Hematopoietic multipotent progenitor cell (in vitro differentiated cells): ENCODE results near the gene KRT71. TPM values are rescaled to one million over a fixed set of nuclear protein-coding genes. Genes with fewer than 3 reads are reported as not detected.
"Not testable (repeated sequence)": the region's sequence is repeated elsewhere in the genome, so short reads cannot be mapped to it uniquely, and the experiment has no call there.

Experiments used
- DNase-seq, 3 donors: peaks; one replicate each; pipeline ENCODE4 v3.0.0-alpha.2; 2011 to 2015; ENCODE audit warnings: low read depth in 2 of 3, low spot score in 2 of 3
- total RNA-seq: library from RNA; depleted of rRNA; stranded (reverse); fragments of >200 nt; gene quantifications from one replicate; pipeline ENCODE4 v1.2.3, GENCODE V29; 2012

Gene KRT71
- total RNA-seq, 1 donor: not detected

GRCh38 chr12:52500574-52500973 is 52.4 kb downstream of the KRT71 start:
- not testable (repeated sequence) for DNase-seq

DNA sequence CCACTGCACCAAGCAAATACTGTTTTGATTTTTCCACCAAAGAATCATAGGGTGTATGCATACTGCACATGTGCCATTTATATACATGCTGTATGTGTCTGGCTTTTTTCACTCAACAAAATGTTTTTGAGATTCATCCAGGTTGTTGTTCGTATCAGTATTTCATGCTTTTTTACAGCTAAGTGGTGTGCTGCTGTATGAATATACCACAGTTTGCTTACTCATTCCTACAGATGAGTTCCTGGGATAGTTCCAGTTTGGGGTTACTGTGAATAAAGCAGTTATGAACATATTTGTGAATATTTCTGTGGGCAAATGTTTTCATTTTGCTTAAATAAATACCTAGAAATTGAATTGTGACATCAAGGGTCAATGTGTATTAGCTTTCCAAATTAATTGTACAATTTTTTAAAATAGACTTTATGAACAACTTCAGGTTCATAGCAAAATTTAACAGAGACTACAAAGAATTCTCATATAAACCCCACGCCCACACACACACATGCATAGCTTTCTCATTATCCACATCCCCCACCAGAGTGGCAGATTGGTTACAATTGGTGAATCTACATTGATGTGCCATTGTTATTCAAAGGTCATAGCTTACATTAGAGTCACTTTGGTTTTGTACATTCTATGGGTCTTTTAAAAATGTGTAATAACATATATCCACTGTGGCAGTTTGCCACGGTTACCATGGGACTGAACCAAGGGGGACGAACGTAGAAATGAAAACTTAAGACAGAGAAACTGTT is 53.0 kb downstream of the KRT71 start:
- DNase-seq: no peak

- DNase-seq: no peak
Observed at GRCh38 chr12:52498946-52499345, 54.0 kb downstream of the KRT71 start.

- DNase-seq: no peak
Observed at GRCh38 chr12:52497975-52498374, 55.0 kb downstream of the KRT71 start.

- DNase-seq: no peak
Observed at GRCh38 chr12:52496590-52497071, 56.3 kb downstream of the KRT71 start.

GRCh38 chr12:52496054-52496453 is 56.9 kb downstream of the KRT71 start:
- DNase-seq: no peak

- peak in 1 of 3 donors; percentile 9 for DNase-seq
Observed at GRCh38 chr12:52495389-52495788, 57.6 kb downstream of the KRT71 start.

DNA sequence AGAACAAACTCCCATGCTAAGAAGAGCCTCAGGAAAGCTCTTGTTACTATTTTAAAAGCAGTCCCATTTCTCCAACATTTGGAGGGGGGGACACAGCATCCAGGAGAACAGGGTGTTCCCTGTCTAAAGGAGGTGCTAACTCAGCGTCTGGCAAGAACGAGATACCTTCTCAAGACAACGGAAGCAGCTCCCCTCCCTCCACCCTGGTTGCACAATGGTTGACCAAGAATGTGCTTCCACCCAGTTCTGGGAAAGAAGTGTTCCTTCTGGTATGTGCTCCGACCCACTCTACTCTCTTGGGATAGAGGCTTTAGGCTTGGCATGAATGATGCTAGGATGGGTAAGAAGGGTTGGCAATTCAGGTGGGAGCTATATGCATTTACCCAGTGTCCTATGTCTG is 58.4 kb downstream of the KRT71 start:
- no peak for DNase-seq

DNA sequence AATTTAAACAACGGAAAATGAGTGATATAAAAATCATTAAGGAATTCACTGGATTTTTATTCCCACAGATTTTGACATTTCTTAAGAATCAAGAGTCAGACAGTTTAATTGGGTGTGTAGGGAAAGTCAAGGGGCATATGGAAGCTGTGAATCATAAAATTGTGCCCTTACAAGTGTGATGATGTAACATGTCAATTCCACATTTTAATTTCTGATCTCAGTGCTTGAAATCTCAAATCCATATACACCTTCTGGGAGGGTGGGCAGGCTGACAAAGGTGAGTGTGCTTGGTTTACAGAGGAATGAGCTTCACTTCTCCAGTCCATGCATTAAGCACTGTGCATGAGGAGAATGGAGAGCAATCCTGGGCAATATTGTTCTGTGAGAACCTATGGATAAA is 58.8 kb downstream of the KRT71 start:
- DNase-seq: no peak

Other genes with a start within 250 kb of the KRT71 start
- gene KRT83, start 231.7 kb downstream of the KRT71 start, total RNA-seq: not detected
- not detected for gene KRT85, start 185.7 kb downstream of the KRT71 start, total RNA-seq
- gene KRT84, start 167.5 kb downstream of the KRT71 start, total RNA-seq: not detected
- not detected for gene KRT82, start 146.8 kb downstream of the KRT71 start, total RNA-seq
- not detected for gene KRT75, start 118.8 kb downstream of the KRT71 start, total RNA-seq
- not detected for gene KRT6B, start 101.0 kb downstream of the KRT71 start, total RNA-seq
- gene KRT6C, start 79.3 kb downstream of the KRT71 start, total RNA-seq: not detected
- not detected for gene KRT6A, start 59.9 kb downstream of the KRT71 start, total RNA-seq
- not detected for gene KRT5, start 32.8 kb downstream of the KRT71 start, total RNA-seq
- not detected for gene KRT74, start 20.7 kb upstream of the KRT71 start, total RNA-seq
- gene KRT72, start 48.3 kb upstream of the KRT71 start, total RNA-seq: under 0.01 TPM
- gene KRT73, start 65.4 kb upstream of the KRT71 start, total RNA-seq: 0.27 TPM
- not detected for gene KRT2, start 99.1 kb upstream of the KRT71 start, total RNA-seq
- gene KRT1, start 127.3 kb upstream of the KRT71 start, total RNA-seq: 1.1 TPM
- gene KRT77, start 150.4 kb upstream of the KRT71 start, total RNA-seq: not detected
- gene KRT76, start 224.2 kb upstream of the KRT71 start, total RNA-seq: not detected
- not detected for gene KRT3, start 243.0 kb upstream of the KRT71 start, total RNA-seq